Measurements from ENCODE around the gene NOS1AP.

DNA sequence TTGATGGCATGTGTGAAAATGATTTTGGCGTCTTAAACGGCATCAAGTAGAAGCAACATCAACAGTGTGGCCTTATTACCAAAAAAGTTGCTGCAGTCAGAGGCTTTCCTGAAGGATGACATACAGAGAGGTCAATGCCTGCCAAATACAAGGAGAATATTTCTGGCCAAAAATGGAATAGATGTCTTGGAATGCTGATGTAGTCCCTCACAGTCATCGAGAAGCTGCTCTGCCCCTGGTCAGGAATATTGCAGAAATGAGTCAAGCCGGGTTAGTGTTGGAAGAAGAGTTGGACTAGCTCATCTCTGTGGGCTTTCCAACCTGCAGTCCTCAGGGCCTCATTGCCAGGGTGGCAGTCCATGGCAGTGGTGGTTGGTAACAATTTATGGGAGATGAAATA is 42.1 kb downstream of the NOS1AP start:
- TF ChIP-seq ZNF274 (IDR thresholded peaks at IDR 0.05; ENCODE audit: low read depth, low read length) (no peak), YY1 (IDR thresholded peaks at IDR 0.05; ENCODE audit: insufficient read depth, insufficient read length) (no peak), SUZ12 (IDR thresholded peaks at IDR 0.05; ENCODE audit: extremely low read depth, insufficient read depth, insufficient read length) (no peak)
